Parathyroid adenoma (tissue), 2 donors: Measurements from ENCODE around the gene KCNMB2.
"Not testable (repeated sequence)": the region's sequence is repeated elsewhere in the genome, so short reads cannot be mapped to it uniquely, and the experiment has no call there.

Experiments
- H2AFZ ChIP-seq: fragments of 300-600 bp; sonication (generic); one replicate; pipeline ENCODE4 v1.7.0; 2017; ENCODE audit warnings: antibody characterized with exemption, mild to moderate bottlenecking
- H3K27ac ChIP-seq: fragments of 300-600 bp; sonication (generic); one replicate; pipeline ENCODE4 v1.7.0; 2017
- H3K27me3 ChIP-seq: fragments of 300-600 bp; sonication (generic); one replicate; pipeline ENCODE4 v1.7.0; 2017; ENCODE audit warnings: low read length; ENCODE audit not compliant: control insufficient read depth, insufficient read depth
- H3K36me3 ChIP-seq: fragments of 300-600 bp; sonication (generic); one replicate; pipeline ENCODE4 v1.7.0; 2017; ENCODE audit warnings: low read length; ENCODE audit not compliant: control insufficient read depth, insufficient read depth
- H3K4me1 ChIP-seq: fragments of 300-600 bp; sonication (generic); one replicate; pipeline ENCODE4 v1.7.0; 2017; ENCODE audit warnings: control low read depth
- H3K4me2 ChIP-seq: fragments of 300-600 bp; sonication (generic); one replicate; pipeline ENCODE4 v1.7.0; 2017; ENCODE audit warnings: low read length
- H3K4me3 ChIP-seq: fragments of 300-600 bp; sonication (generic); one replicate; pipeline ENCODE4 v1.7.0; 2017; ENCODE audit warnings: low read depth, low read length
- H3K79me2 ChIP-seq: fragments of 300-600 bp; sonication (generic); one replicate; pipeline ENCODE4 v1.7.0; 2017; ENCODE audit warnings: control low read depth
- H3K9ac ChIP-seq: fragments of 300-600 bp; sonication (generic); one replicate; pipeline ENCODE4 v1.7.0; 2017; ENCODE audit warnings: mild to moderate bottlenecking
- H3K9me3 ChIP-seq: fragments of 300-600 bp; sonication (generic); one replicate; pipeline ENCODE4 v1.7.0; 2017; ENCODE audit warnings: low read length; ENCODE audit not compliant: control insufficient read depth
- TF ChIP-seq, protein P1 (sequence below): fragments of 300-600 bp; sonication (generic); IDR thresholded peaks from one replicate; pipeline ENCODE4 v1.7.0; 2017; ENCODE audit warnings: antibody characterized with exemption, mild to moderate bottlenecking
- donor health status: primary hyperparathyroidism.

The KCNMB2 gene

GRCh38 chr3:178736300-178736699 lies 200.1 kb downstream of the KCNMB2 start:
- Histone ChIP-seq H3K27me3 (no peaks in the 10 kb centered on the region), H3K4me2 (no peak overlapping the region)

GRCh38 chr3:178739720-178740119 lies 203.5 kb downstream of the KCNMB2 start:
- H3K36me3 ChIP-seq: no peaks in the 10 kb centered on the region
- H3K4me2 ChIP-seq: no peak overlapping the region
- TF ChIP-seq, protein P1, sequence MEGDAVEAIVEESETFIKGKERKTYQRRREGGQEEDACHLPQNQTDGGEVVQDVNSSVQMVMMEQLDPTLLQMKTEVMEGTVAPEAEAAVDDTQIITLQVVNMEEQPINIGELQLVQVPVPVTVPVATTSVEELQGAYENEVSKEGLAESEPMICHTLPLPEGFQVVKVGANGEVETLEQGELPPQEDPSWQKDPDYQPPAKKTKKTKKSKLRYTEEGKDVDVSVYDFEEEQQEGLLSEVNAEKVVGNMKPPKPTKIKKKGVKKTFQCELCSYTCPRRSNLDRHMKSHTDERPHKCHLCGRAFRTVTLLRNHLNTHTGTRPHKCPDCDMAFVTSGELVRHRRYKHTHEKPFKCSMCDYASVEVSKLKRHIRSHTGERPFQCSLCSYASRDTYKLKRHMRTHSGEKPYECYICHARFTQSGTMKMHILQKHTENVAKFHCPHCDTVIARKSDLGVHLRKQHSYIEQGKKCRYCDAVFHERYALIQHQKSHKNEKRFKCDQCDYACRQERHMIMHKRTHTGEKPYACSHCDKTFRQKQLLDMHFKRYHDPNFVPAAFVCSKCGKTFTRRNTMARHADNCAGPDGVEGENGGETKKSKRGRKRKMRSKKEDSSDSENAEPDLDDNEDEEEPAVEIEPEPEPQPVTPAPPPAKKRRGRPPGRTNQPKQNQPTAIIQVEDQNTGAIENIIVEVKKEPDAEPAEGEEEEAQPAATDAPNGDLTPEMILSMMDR: no peak
- no peaks in the 10 kb centered on the region for H3K9me3 ChIP-seq
- H3K4me1 ChIP-seq: no peaks in the 10 kb centered on the region
- no peak overlapping the region for H2AFZ ChIP-seq
- H3K27ac ChIP-seq: no peak overlapping the region
- no peak overlapping the region for H3K9ac ChIP-seq
- H3K79me2 ChIP-seq: no peaks in the 10 kb centered on the region
- H3K27me3 ChIP-seq: no peaks in the 10 kb centered on the region
- H3K4me3 ChIP-seq: no peak overlapping the region

More at GRCh38 chr3:178736300-178736699, 200.1 kb downstream of the KCNMB2 start:
- H2AFZ ChIP-seq: no peak overlapping the region
- H3K79me2 ChIP-seq: no peaks in the 10 kb centered on the region
- TF ChIP-seq, protein P1: no peak
- H3K9ac ChIP-seq: no peak overlapping the region
- no peaks in the 10 kb centered on the region for H3K36me3 ChIP-seq
- H3K27ac ChIP-seq: no peak overlapping the region
- no peaks in the 10 kb centered on the region for H3K9me3 ChIP-seq
- no peak overlapping the region for H3K4me3 ChIP-seq
- H3K4me1 ChIP-seq: no peaks in the 10 kb centered on the region

DNA sequence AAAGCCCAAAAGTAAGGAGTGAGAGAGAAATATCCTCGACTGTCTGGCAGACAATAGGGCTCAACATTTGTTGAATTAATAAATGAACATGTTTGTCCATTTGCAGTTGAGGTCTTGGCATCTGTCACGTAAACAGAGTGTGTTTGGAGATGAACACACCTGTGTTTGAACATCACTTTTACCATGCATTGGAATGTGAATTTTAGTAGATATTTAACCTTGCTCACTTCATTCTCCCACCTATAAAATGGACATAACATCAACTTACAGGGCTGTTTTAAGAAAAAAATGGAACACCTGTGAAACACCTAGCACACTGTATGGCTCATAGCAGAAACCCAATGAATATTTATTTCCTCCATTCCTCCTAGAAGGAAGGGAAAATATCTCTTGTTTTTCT lies 204.8 kb downstream of the KCNMB2 start:
- Histone ChIP-seq H3K79me2 (no peaks in the 10 kb centered on the region), H2AFZ (no peak overlapping the region), H3K27me3 (no peaks in the 10 kb centered on the region), H3K9ac (no peak overlapping the region), H3K4me1 (no peaks in the 10 kb centered on the region), H3K9me3 (no peaks in the 10 kb centered on the region), H3K36me3 (no peaks in the 10 kb centered on the region), H3K4me2 (no peak overlapping the region), H3K4me3 (no peak overlapping the region), H3K27ac (no peak overlapping the region)
- TF ChIP-seq, protein P1: no peak

GRCh38 chr3:178743297-178743696 lies 207.1 kb downstream of the KCNMB2 start:
- TF ChIP-seq, protein P1: no peak
- Histone ChIP-seq H2AFZ (no peak overlapping the region), H3K4me1 (no peaks in the 10 kb centered on the region), H3K79me2 (no peaks in the 10 kb centered on the region), H3K9me3 (no peaks in the 10 kb centered on the region), H3K9ac (no peak overlapping the region), H3K27ac (no peak overlapping the region), H3K4me3 (no peak overlapping the region), H3K27me3 (no peaks in the 10 kb centered on the region), H3K36me3 (no peaks in the 10 kb centered on the region), H3K4me2 (no peak overlapping the region)

- not testable (repeated sequence) for H3K9ac ChIP-seq, H3K27ac ChIP-seq
Measured at GRCh38 chr3:178745861-178746655, 209.8 kb downstream of the KCNMB2 start.

More at GRCh38 chr3:178745861-178746655, 209.8 kb downstream of the KCNMB2 start:
- not testable (repeated sequence) for H3K4me2 ChIP-seq, H3K79me2 ChIP-seq, H3K4me3 ChIP-seq, H3K4me1 ChIP-seq, H3K36me3 ChIP-seq, H3K27me3 ChIP-seq, H3K9me3 ChIP-seq, H2AFZ ChIP-seq
